GM23338 (cell line): ENCODE measurements around the gene NUTM2A. TPM values are rescaled to one million over a fixed set of nuclear protein-coding genes. Genes with fewer than 3 reads are reported as not detected.
"Not testable (repeated sequence)": the region's sequence is repeated elsewhere in the genome, so short reads cannot be mapped to it uniquely, and the experiment has no call there.

ENCODE experiments used
- ATAC-seq: fragments of 200-7000 bp; cut with Tn5 transposase; 3 replicates; pipeline ENCODE4 v1.9.1; 2020
- DNase-seq: peaks from one replicate; pipeline ENCODE4 v3.0.0-alpha.2; 2015; ENCODE audit warnings: low spot score
- H2AFZ ChIP-seq: fragments of 200-600 bp; sonication (generic); 2 replicates; pipeline ENCODE4 v1.8.0; 2016; ENCODE audit warnings: antibody characterized with exemption, mild to moderate bottlenecking, moderate library complexity
- H3F3A ChIP-seq: fragments of 200-600 bp; sonication (generic); replicated peaks from 2 replicates; pipeline ENCODE4 v1.8.0; 2017; ENCODE audit warnings: antibody characterized with exemption, mixed run types, low read depth
- H3K27ac ChIP-seq: fragments of 200-600 bp; sonication (generic); 2 replicates; pipeline ENCODE4 v1.6.1; 2016; ENCODE audit warnings: low read depth
- H3K27me3 ChIP-seq: fragments of 200-600 bp; sonication (generic); 2 replicates; pipeline ENCODE4 v1.8.0; 2016; ENCODE audit warnings: mild to moderate bottlenecking, mixed run types, moderate library complexity; ENCODE audit not compliant: insufficient read depth
- H3K36me3 ChIP-seq: fragments of 200-600 bp; sonication (generic); 2 replicates; pipeline ENCODE4 v1.8.0; 2016; ENCODE audit warnings: mild to moderate bottlenecking; ENCODE audit not compliant: insufficient read depth
- H3K4me1 ChIP-seq: fragments of 200-600 bp; sonication (generic); 2 replicates; pipeline ENCODE4 v1.8.0; 2016; ENCODE audit warnings: mild to moderate bottlenecking, moderate library complexity; ENCODE audit not compliant: insufficient read depth
- H3K4me2 ChIP-seq: fragments of 200-600 bp; sonication (generic); 2 replicates; pipeline ENCODE4 v1.7.1; 2017; ENCODE audit warnings: mixed run types
- H3K4me3 ChIP-seq: fragments of 200-600 bp; sonication (generic); 2 replicates; pipeline ENCODE4 v1.6.1; 2016; ENCODE audit warnings: mixed run types
- H3K79me2 ChIP-seq: fragments of 200-600 bp; sonication (generic); replicated peaks from 2 replicates; pipeline ENCODE4 v1.8.0; 2017; ENCODE audit warnings: mild to moderate bottlenecking; ENCODE audit not compliant: insufficient read depth
- H3K9me2 ChIP-seq: fragments of 200-600 bp; sonication (generic); 2 replicates; pipeline ENCODE4 v1.8.0; 2017; ENCODE audit not compliant: insufficient read depth
- H4K20me1 ChIP-seq: fragments of 200-600 bp; sonication (generic); replicated peaks from 2 replicates; pipeline ENCODE4 v1.8.0; 2017; ENCODE audit warnings: mild to moderate bottlenecking; ENCODE audit not compliant: insufficient read depth
- H3K27ac Mint-ChIP-seq: 2 replicates; pipeline ENCODE4 v1.8.0; 2020; ENCODE audit warnings: inconsistent platforms, mild to moderate bottlenecking, moderate library complexity, mixed read lengths
- H3K27me3 Mint-ChIP-seq: 3 replicates; pipeline ENCODE4 v1.8.0; 2022; ENCODE audit warnings: low read depth, mild to moderate bottlenecking, moderate library complexity, mixed read lengths, inconsistent platforms; ENCODE audit not compliant: insufficient read depth, poor library complexity
- H3K36me3 Mint-ChIP-seq: 3 replicates; pipeline ENCODE4 v1.8.0; 2021; ENCODE audit warnings: low read depth, mild to moderate bottlenecking, inconsistent platforms, moderate library complexity, mixed read lengths
- H3K4me1 Mint-ChIP-seq: 3 replicates; pipeline ENCODE4 v1.8.0; 2020; ENCODE audit warnings: mild to moderate bottlenecking, inconsistent platforms, mixed read lengths
- H3K4me3 Mint-ChIP-seq: 3 replicates; pipeline ENCODE4 v1.8.0; 2021; ENCODE audit warnings: moderate library complexity, mild to moderate bottlenecking, inconsistent platforms, mixed read lengths
- H3K9me3 Mint-ChIP-seq: 3 replicates; pipeline ENCODE4 v1.8.0; 2020; ENCODE audit warnings: moderate library complexity, mild to moderate bottlenecking, inconsistent platforms, mixed read lengths
- polyA plus RNA-seq: library from polyadenylated mRNA; unstranded; fragments of >200 nt; fragmentation: Nextera tagmentation; extraction: Ambion mirVana; gene quantifications from 2 replicates; pipeline ENCODE4 v1.2.1, GENCODE V29; 2016
- total RNA-seq: library from RNA; depleted of rRNA; stranded (reverse); fragments of >200 nt; shearing (Covaris generic); gene quantifications from 2 replicates; pipeline ENCODE4 v1.2.3, GENCODE V29; 2014

NUTM2A gene
- total and polyA plus RNA-seq, 2 experiments from 2014 or later: 0.27 TPM; not detected in 1

DNA sequence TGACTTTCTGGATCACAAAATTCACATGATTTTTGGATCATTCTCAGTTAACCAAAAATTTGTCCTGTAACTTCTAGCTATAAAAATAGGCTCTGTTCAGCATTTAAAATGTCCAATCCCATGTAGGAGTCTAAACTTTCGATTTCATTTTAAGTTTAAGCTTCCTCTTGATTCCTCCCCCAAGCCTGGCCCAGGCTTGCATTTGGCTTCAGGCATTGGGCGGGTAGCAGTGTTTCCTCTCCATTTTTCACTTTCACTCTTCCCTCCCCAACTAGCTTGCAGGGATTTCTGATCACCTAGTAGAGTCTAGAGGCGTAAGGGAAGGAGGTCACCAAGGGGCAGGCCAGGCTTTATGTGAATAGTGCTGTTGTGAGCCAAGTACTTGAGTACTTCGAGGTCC lies 20.4 kb upstream of the NUTM2A start:
- not testable (repeated sequence) for H3K4me1 ChIP-seq, H3K4me2 ChIP-seq, H3K27ac ChIP-seq, H2AFZ ChIP-seq, H3K4me1 Mint-ChIP-seq, ATAC-seq, H3F3A ChIP-seq, H3K27me3 Mint-ChIP-seq, H3K9me2 ChIP-seq, H3K4me3 ChIP-seq, H3K27me3 ChIP-seq, H3K36me3 ChIP-seq, H3K36me3 Mint-ChIP-seq, H3K79me2 ChIP-seq, DNase-seq, H3K4me3 Mint-ChIP-seq, H3K9me3 Mint-ChIP-seq, H3K27ac Mint-ChIP-seq, H4K20me1 ChIP-seq

DNA sequence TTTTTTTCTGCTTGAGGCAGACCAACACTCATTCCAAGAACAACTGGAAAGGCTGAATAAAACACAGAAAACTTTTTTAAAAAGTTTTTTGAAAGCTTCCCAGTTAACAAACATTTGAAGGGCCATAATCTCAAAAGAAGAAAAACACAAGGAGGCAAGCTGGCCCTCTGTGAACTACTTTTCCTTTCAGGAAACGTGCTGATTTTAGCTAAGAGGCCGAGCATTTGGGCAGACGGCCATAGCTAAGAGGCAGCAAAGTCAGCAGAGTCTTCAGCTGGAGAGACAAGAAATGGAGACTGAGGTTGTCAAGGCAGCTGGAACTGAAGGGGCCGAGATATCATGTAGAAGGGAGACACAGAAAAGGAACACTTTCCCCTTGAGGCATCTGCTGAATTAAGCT lies 18.3 kb upstream of the NUTM2A start:
- not testable (repeated sequence) for ATAC-seq, H3K27ac ChIP-seq, H3K4me1 ChIP-seq, H3K4me2 ChIP-seq, DNase-seq, H3K4me1 Mint-ChIP-seq, H2AFZ ChIP-seq, H3K27me3 ChIP-seq, H3K9me2 ChIP-seq, H4K20me1 ChIP-seq, H3K36me3 ChIP-seq, H3K79me2 ChIP-seq, H3K27me3 Mint-ChIP-seq, H3K4me3 Mint-ChIP-seq, H3K27ac Mint-ChIP-seq, H3K36me3 Mint-ChIP-seq, H3K4me3 ChIP-seq, H3K9me3 Mint-ChIP-seq, H3F3A ChIP-seq

- not testable (repeated sequence) for ATAC-seq, H3K4me3 Mint-ChIP-seq, H2AFZ ChIP-seq, H3K4me2 ChIP-seq, H3K9me2 ChIP-seq, H3K36me3 ChIP-seq, H3K4me3 ChIP-seq, H3K27ac Mint-ChIP-seq, H3F3A ChIP-seq, H3K4me1 ChIP-seq, H4K20me1 ChIP-seq, H3K79me2 ChIP-seq, H3K36me3 Mint-ChIP-seq, DNase-seq, H3K27ac ChIP-seq, H3K9me3 Mint-ChIP-seq, H3K27me3 ChIP-seq, H3K27me3 Mint-ChIP-seq, H3K4me1 Mint-ChIP-seq
Measured at GRCh38 chr10:87210309-87210708, 14.9 kb upstream of the NUTM2A start.

DNA sequence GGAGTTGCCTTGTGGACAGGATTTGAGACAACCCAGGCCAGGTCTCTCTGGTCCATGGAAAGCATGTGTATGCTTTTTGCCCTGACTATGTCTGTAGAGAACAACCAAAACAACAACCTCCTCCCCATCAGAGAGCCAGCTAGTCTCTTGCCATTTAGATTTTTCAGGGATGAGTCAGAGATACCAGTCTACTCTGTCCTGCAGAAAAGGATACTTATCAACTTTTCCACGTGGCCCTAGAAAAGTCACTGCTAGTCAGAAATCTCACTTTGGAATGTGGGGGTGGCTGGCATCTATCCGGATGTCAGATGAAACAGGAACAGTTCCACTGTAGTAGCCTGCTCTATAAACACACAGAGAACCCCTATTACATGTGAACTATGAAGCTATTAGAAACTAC lies 13.4 kb upstream of the NUTM2A start:
- H3K4me3 ChIP-seq, ATAC-seq, H3K4me1 ChIP-seq, H3K36me3 ChIP-seq, H3K36me3 Mint-ChIP-seq, H3K27me3 ChIP-seq, H3K4me2 ChIP-seq, H3K27ac ChIP-seq, H3K27me3 Mint-ChIP-seq, H3K27ac Mint-ChIP-seq, DNase-seq, H3K9me3 Mint-ChIP-seq, H3K9me2 ChIP-seq, H2AFZ ChIP-seq, H4K20me1 ChIP-seq, H3F3A ChIP-seq, H3K79me2 ChIP-seq, H3K4me3 Mint-ChIP-seq, H3K4me1 Mint-ChIP-seq: not testable (repeated sequence)

DNA sequence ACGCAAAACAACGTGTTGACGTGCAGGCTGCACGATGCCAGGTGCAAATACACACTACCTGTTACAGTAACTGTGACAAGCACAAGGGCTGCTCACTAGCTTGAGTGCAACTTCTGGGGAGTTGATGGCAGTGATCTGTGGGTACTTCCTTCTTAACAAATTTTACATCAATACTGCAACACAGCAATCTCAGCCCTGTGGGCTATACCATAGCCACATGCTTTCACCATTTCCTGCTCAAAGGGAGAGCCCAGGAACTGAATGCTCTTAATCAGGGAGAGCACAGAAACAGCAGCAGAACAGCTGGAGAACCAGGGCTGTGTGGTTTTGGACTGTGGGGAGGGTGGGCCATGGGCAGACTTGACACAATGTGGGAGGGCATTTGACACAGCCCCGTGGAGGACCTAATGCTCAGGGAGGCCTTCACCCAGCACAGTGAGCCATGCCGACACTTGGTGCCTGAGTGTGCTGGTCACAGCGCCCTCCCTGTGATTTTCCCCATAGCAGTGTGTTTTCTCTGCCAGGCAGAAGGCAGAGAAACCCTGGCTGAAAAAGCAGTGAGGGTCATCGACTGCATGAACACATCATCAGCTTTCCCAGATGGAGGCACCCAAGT lies 12.0 kb upstream of the NUTM2A start:
- not testable (repeated sequence) for H3K36me3 ChIP-seq, H3K9me2 ChIP-seq, H3K4me3 Mint-ChIP-seq, H3K9me3 Mint-ChIP-seq, H3K4me2 ChIP-seq, H4K20me1 ChIP-seq, H3K4me3 ChIP-seq, H3K36me3 Mint-ChIP-seq, ATAC-seq, DNase-seq, H3K27ac Mint-ChIP-seq, H3K27me3 ChIP-seq, H3F3A ChIP-seq, H3K4me1 Mint-ChIP-seq, H3K79me2 ChIP-seq, H3K27ac ChIP-seq, H2AFZ ChIP-seq, H3K4me1 ChIP-seq
- H3K27me3 Mint-ChIP-seq: peaks cover 12% of the 10 kb centered on the region

GRCh38 chr10:87213806-87214205 lies 11.4 kb upstream of the NUTM2A start:
- H3K9me3 Mint-ChIP-seq, DNase-seq, H3K4me3 ChIP-seq, H3F3A ChIP-seq, H3K9me2 ChIP-seq, H3K4me1 Mint-ChIP-seq, H4K20me1 ChIP-seq, H3K27ac ChIP-seq, H3K4me2 ChIP-seq, H3K4me3 Mint-ChIP-seq, H3K27me3 ChIP-seq, H3K27ac Mint-ChIP-seq, H3K4me1 ChIP-seq, H3K36me3 ChIP-seq, H3K79me2 ChIP-seq, H3K36me3 Mint-ChIP-seq, H2AFZ ChIP-seq: not testable (repeated sequence)
- H3K27me3 Mint-ChIP-seq: peaks cover 10% of the 10 kb centered on the region
- peak; percentile 15; the same call in 1 of the 3 replicates for ATAC-seq

GRCh38 chr10:87216120-87216519 lies 9.1 kb upstream of the NUTM2A start:
- not testable (repeated sequence) for H3K4me3 Mint-ChIP-seq, H3K9me2 ChIP-seq, H3K9me3 Mint-ChIP-seq, DNase-seq, H3K27ac Mint-ChIP-seq, H3K36me3 ChIP-seq, H2AFZ ChIP-seq, ATAC-seq, H3K27me3 ChIP-seq, H3K79me2 ChIP-seq, H4K20me1 ChIP-seq, H3K27ac ChIP-seq, H3K36me3 Mint-ChIP-seq, H3K4me2 ChIP-seq, H3F3A ChIP-seq, H3K4me3 ChIP-seq, H3K4me1 Mint-ChIP-seq, H3K4me1 ChIP-seq
- H3K27me3 Mint-ChIP-seq: peaks cover 10% of the 10 kb centered on the region
